ENCODE data around the gene MAMDC4.
A peak's percentile ranks its signal among the peaks of the same experiment; 100 is the strongest.
"Not testable (repeated sequence)": the region's sequence is repeated elsewhere in the genome, so short reads cannot be mapped to it uniquely, and the experiment has no call there.

MAMDC4 gene

DNA sequence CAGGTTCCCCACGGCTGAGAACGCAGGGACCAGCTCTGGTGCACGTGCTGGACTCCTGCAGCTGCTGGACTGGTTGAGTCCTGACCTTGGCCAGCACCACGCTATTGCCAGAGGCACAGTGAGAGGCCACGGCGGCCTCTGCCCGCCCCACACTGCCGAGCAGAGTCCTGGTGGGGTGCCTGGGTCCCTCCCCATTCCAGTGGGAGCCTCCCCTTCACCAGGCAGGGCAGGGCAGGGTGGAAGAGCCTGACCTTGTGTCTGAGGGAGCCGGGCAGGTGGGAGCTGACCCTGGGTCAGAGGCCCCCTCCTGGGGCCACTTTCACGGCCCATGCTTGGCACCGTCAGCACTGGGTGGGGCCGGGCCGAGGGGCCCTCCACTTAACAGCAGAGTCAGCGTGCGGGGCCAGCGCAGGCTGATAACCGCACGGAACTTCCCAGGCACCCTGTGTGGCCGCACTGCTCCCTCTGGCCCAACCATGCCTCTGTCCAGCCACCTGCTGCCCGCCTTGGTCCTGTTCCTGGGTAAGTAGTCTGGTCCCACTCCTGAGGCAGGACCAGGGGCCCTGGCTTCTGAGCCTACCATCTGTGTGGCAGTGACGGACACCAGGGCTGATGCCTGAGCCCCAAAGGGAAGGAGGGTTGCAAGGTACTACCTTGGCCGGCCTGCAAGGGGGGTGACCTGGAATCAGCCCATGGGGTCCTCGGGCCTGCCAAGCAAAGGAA, at the start of gene MAMDC4:
MAMDC4 (plus strand) TSS at position 406 of the 723 bp plus-strand sequence; CDS start at position 477, 71 bp downstream.
- DNase-seq: no peak

DNA sequence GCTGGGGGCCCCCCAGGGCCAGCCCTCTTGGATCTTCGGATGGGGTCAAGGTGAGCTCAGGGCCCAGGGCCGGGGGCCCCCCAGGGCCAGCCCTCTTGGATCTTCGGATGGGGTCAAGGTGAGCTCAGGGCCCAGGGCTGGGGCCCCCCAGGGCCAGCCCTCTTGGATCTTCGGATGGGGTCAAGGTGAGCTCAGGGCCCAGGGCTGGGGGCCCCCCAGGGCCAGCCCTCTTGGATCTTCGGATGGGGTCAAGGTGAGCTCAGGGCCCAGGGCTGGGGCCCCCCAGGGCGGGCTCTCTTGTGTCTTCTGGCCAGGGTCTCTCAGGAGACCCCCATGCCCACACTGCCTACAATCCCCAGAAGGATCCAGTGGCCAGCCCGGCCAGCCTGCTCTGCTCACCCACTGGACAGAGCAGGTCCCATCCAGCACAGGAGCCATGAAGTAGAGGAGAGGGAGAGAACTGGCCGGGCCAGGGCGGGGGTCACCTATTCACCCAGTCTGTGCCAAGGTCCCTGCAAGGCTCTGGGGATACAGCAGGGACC, 49.1 kb upstream of the MAMDC4 start:
- not testable (repeated sequence) for DNase-seq

DNA sequence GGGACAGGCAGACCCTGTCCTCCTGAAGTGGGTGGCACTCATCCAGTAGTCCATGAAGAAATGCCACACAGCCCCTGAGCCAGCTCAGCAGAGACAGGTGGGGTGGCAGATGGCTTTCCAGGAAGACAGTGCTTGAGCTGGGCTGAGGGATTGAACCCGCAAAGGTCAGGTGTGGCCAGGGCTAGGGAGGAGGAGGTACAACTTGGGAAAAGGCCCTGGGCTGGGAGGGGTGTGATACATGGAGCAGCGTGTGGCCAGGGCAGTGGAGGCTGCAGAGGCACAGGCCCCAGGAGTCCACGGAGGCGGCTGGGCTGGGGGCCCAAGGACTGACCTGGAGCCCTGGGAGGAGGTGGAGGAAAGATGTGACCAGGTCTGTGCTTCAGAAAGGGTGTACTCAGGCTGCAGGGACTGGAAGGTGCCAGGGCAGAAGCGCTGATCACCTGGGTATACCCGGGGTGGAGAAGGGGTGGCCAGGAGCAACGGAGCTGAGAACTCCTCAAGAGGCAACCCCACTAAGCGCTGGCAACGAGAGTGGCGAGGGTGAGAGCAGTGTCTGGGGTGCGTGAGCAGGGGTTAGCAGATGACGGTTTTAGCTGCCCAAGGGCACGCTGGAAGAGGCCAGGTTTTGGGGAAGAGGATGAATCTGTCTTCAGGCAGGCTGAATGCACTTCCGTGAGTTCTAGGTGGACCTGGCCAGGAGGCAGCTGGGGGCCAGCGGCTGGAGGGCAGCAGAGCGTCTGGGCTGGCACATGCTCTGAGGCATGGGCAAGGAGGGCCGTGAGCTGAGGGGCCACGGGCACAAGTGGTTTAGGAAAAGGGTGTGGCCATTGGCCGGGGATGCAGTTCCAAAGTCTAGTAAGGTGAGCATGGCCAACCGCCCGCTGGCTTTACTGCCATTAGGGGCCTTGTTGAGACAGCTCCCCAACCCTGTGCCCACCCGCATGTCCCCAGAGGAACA, 48.3 kb upstream of the MAMDC4 start:
- no peak for DNase-seq

DNA sequence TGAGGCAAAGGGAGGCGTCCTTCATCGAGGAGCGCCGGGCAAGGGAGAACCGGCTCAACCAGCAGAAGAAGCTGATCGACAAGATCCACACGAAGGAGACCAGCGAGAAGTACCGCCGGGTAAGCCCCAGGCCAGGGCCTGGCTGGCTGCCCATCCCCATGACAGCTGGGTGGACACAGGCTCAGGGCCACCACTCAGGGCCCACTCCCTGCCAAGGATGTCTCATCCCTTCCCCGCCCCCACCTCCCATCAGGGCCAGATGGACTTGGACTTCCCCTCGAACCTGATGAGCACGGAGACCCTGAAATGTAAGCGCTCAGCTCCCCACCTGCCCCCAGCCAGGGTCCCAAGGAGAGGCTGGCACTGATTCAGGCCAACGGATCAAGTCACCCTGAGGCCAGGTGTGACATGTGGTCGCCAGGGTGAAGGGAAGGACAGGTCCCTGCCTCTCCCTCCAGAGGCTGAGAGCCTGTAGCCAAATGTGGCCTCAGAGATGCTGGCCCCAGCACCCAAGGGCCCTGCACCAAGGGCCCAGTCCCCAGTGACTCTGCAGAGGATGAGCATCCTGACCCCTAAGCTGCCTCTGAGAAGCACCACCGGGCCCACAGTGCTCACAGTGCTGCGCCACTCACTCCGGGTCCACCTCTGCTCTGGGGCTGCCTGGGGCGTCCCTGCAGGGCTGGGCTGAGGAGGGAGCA, 47.5 kb upstream of the MAMDC4 start:
- no peak for DNase-seq

DNA sequence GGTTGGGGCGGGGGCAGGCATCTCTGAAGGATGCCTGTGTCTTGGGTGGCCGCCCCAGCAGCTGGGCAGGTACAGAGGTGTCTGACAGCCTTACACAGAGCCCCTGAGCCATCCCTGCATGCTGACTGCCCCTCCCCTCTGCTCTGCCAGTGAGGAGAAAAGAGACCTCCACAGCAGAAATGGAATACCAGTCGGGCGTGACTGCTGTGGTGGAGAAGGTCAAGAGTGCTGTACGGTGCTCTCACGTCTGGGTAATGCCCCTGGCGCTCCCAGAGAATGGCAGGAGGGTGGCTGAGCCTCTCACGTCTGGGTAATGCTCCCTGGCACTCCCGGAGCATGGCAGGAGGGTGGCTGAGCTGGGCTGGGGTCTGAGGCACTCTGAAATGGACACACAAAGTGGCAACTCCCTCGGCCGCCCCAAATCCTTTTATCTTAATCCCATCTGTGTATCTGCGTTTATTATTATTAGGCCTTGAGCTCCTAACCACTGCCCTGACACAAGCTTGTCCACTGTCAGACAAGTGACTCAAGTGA, 46.9 kb upstream of the MAMDC4 start:
- DNase-seq: no peak

DNA sequence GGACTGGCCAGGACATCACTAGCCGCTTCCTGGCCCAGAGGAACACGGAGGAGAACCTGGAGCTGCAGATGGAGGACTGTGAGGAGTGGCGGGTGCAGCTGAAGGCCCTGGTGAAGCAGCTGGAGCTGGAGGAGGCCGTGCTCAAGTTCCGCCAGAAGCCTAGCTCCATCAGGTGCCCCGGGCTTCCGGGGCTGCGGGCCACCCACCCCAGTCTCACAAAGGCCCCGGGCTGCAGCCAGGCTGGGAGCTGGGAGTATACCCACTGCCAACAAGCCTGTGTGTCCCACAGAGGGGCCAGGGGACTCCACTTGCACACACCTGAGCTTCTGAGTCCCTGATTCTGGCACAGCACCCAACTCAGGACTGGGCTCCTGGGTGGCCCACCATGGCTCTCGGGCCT, 46.1 kb upstream of the MAMDC4 start:
- DNase-seq: no peak

DNA sequence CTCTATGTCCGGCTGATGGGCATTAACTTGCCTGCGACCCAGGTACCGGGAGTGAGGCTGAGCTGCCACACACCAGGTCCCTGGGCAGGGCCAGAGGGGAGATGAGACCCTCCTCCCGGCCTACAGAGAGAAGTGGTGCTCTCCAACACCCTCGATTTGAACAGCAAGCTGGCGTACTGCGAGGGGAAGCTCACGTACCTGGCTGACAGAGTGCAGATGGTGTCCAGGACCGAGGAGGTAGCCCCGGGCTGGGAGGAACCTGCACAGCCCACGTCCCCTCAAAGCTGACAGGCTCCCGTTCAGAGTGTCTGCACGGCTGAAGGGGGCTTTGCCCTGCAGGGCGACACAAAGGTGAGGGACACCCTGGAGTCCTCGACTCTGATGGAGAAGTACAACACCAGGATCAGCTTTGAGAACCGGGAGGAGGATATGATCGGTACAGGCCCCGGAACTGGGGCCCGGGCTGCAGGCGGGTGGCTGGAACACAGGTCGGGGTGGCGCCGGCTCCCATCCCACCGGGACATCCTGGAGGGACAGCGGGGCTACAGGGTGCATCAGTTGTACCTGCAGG, 45.4 kb upstream of the MAMDC4 start:
- no peak for DNase-seq

DNA sequence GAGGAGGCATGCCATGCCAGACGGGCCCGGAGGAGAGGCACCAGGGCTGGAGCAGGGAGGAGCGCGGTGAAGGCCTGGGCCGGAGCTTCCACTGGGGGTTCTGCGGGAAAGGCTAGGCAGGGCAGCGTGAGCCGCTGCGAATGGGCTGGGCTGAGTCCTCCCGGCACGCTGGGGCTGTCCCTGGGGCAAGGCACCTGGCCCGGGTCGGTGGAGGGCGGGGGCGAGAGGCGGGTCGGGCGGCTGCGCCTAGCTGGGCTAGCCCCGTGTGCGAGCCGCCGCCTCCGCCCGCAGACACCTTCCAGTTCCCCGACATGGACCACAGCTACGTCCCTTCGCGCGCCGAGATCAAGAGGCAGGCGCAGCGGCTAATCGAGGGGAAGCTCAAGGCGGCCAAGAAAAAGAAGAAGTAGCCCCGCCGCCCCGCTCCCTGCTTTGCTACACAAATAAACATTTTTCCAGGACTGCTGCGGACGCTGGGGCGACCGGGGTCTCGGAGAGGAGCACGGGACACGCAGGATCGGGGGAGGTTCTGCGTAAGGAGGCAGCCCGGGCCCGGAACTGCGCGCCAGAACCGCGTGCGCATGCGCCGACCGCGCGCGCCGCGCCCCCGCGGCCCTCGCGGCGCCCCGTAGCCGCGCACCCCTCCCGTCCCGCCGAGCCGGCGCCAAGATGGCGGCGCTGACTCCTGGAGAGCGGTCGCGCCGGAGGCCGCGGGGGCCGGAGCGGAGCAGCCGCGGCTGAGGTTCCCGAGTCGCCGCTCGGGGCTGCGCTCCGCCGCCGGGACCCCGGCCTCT, 44.7 kb upstream of the MAMDC4 start, which contains the start of gene RABL6:
RABL6 (plus strand) TSS at position 668 of the 794 bp plus-strand sequence. CDS start 249 bp downstream, outside the sequence.
- DNase-seq: peak; percentile 79

DNA sequence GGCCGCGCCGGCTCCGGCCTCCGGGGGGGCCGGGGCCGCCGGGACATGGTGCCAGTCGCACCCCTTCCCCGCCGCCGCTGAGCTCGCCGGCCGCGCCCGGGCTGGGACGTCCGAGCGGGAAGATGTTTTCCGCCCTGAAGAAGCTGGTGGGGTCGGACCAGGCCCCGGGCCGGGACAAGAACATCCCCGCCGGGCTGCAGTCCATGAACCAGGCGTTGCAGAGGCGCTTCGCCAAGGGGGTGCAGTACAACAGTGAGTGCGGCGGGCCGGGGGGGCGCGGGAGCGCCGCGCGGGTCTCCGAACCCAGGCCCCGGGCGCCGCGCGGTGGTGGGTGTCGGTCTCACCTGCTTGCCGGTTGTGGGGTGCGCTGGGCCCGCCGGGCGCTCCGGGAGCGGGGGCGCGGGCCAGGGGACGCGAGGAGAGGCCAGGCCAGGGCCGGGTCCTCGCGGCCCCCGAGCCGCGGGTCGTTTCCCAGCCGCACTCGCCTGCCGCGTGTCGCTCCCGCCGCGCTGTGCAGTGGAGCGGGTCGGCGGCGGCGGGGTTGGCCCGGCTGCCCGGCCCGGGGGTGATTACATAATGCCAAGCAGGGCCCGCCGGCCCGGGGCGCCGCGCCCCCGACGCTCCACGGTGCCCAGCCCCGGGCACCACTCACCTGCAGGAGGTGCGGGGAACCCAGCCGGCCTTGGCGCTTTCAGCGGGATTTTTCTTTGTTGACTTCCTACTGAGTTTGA, 43.9 kb upstream of the MAMDC4 start:
- DNase-seq: no peak

DNA sequence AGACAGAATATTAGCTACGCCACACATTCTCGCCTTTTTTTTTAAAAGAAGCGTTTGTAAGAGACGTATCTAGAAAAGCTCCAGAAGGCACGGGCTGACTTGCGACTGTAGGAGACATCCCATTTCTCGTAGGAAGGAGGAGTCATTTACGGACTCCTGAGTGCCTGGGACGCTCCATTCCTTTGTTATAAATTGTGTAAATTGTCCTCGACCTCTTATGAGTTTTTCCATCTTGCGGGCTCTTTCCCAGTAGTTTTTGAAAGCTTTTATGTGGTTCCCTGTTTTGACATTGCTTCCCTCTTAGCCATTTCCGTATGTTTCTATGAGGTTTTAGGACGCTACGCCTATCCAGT, 43.4 kb upstream of the MAMDC4 start:
- no peak for DNase-seq

DNA sequence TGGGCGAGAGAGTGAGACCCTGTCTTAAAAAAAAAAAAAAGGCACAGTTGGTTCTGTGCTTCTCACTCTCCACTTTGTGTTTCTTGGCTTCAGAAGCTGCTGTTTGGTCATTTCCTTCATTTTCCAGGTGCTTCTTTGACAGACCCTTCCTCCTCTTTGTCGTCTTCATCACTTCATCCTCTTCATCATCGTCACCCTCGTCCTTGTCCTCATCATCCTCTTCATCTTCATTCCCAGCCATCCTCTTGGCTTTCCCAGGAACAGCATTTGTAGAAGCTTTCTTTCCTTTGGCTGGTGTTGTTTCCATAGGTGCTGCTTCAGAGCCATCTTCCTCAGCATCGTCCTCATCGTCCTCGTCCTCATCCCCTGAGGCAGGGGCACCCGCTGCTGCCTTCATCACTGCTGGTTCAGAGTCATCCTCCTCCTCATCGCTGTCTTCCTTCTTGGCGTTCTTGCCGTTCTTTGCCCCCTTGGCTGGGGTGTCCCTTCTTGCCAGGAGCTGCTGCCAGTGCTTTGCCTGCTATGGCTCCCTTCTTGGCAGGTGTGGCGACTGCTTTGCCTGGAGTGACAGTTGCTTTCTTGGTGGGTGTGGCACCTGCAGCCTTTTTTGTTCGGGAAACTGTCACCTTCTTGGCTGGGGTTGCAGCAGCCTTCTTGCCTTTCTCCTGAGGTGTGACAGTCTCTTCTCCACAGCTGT, 37.3 kb upstream of the MAMDC4 start:
- no peak for DNase-seq

DNA sequence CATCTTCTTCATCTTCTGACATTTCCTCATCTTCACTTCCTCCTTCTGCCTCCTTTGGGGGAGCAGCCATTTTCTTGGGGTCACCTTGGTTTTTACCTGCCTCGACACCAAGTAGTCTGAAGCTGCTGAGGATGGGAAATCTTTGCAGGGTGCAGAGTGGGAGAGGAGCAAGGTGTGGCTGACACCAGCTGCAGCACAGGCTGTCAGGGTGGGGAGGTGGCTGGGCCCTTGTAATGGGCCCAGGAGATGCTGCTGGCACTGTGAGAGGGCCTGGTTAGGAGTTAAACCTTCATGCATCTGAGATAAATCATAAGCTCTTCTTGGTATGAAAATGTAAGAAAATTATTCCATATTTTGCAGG, 36.7 kb upstream of the MAMDC4 start:
- no peak for DNase-seq

DNA sequence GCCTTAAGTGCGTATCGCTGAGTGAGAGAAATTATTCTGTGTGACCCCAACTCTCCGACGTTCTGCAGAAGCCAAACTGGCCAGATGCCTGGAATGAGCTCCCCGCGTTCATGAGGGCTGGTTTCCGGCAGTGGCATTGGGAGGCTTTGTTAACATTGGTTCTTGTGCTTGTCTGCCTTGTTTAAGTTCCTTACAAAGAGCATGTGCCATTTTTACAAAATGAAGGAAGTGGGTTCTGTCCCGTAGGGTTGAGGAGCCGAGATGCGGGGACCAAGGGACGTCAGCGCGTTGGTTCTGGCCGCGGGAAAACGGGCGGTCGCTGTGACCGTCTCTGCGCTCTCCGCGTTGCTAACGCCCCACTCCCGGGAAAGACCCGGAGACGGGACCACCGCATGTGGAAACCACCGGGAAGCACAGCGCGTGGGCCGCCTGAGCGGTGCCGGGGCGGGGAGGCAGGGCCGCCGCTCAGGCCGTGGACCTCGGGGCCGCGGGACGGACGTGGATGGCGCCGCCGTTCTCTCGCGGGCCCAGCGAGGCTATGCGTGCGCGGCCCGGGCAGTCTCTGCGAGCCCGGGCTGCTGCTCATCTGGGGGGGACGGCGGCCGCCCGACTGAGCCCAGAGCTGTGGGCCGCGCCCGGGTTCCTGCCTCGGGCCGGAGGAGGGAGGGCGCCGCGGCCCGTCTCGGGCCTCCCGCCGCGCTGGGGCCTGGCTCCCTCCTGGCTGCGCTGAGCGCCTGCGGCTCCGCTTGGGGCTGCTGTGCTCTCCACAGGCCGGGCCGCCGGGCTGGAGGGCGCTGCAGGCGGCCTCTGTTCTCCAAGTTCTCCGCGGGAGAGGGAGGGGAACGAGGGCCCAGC, 30.9 kb upstream of the MAMDC4 start:
- no peak for DNase-seq

DNA sequence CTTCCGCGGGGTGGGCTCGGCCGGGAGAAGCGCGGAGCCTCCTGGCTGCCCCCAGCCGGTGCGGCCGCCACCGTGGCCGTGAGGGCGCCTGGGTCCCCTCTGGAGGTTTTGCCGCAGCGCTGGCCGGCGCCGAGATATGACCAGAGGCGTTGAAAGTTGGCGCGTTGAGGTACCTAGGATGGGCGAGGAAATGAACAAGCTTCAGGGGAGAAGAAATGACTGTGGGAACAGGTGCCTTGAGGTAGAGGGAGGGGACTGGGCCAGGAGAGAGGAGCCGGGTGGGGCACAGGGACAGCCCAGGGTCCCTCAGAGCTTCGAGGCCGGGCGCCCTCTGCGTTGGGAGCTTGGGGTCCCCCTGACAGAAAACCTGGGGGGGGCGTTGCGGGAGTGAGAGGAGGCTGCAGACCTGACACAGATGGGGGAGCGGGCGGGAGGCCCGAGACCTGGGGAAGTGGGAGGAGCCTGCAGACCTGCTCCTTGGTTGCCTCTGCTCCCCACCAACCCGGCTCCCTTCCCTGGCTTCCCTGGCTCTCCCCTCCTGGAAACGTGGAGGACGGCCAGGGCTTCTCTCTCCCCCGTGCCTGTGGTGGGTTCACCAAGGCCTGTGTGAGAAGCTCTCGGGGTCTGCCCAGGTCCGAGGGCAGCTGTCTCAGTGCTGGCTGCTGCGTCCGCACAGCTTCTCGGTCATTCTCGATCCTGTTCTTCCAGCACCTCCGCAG, 30.2 kb upstream of the MAMDC4 start:
- no peak for DNase-seq

DNA sequence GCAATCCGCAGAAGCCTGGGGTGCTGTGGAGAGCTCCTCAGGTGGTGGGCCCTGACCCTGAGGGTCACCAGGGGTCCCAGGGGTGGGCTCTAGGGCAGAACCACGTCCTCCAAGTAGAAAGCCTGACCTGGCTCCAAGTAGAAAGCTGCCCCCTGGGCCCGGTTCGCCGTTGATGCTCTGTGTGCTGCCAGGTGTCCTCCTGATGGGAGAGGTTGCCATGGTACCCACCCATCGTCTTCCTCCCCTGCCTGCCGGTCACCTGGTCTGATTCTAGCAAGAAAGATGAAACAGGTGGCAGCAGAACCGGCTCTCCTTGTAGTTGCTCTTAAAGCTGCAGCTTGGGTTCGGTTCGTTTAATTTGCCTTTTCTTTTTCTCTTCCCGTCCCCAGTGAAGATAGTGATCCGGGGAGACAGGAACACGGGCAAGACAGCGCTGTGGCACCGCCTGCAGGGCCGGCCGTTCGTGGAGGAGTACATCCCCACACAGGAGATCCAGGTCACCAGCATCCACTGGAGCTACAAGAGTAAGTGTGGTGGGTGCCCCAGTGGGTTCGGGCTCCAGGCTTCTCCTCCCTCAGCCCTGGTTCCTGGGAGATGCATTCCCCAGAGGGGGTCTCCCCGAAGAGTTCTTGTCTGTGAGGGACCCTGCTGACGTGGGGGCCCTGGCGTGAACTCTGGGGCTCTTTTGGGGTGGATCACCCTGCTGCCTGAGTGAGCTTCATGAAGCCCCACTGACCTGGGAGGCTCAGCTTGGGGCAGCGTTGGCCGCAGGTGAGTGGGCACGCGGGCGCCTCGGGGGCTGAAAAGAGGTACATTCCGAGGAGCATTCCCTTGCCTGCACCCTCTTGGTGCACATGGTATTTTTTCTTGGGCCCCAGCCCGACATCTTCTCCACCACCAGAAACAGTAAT, 28.8 kb upstream of the MAMDC4 start:
- DNase-seq: no peak

DNA sequence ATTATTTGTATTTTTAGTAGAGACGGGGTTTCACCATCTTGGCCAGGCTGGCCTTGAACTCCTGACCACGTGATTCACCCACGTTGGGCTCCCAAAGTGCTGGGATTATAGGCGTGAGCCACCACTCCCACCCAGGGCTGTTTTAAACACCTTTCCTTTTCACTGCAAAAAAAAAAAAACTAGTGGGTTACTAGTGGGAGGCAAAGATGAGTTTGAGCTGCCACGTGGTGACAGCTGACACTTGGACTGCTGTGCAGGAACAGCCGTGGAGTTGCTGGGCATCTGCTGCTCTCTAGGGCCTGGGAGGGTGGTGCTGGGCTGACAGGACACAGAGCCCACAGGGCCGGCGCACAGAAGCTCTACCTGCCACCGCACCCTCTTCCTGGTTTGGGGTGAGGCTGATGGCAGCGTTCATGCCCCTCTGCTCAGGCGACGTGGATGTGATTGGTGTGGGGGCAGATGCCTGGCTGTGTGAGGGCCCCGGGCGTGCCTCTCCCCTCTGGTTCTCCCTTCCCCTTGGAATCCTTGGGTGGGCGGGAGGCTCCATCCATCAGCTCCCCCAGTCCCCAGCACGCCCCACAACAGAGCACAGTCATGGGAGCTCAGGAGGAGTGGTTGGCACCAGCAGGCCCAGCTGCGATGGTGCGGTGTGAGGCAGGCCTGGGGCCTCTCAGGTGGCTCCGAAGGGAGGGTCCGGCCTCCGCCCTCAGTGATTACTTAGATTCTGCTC, 27.5 kb upstream of the MAMDC4 start:
- DNase-seq: no peak

Data from NCI-H2171 (cell line).